ENCODE results near the gene MON1A.

Gene MON1A

GRCh38 chr3:49939858-49940666 is 10.5 kb upstream of the MON1A start, which contains the start of gene RBM6 (continued):
- TF ChIP-seq, protein P1, sequence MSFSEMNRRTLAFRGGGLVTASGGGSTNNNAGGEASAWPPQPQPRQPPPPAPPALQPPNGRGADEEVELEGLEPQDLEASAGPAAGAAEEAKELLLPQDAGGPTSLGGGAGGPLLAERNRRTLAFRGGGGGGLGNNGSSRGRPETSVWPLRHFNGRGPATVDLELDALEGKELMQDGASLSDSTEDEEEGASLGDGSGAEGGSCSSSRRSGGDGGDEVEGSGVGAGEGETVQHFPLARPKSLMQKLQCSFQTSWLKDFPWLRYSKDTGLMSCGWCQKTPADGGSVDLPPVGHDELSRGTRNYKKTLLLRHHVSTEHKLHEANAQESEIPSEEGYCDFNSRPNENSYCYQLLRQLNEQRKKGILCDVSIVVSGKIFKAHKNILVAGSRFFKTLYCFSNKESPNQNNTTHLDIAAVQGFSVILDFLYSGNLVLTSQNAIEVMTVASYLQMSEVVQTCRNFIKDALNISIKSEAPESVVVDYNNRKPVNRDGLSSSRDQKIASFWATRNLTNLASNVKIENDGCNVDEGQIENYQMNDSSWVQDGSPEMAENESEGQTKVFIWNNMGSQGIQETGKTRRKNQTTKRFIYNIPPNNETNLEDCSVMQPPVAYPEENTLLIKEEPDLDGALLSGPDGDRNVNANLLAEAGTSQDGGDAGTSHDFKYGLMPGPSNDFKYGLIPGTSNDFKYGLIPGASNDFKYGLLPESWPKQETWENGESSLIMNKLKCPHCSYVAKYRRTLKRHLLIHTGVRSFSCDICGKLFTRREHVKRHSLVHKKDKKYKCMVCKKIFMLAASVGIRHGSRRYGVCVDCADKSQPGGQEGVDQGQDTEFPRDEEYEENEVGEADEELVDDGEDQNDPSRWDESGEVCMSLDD (tag by site-specific recombination; IDR thresholded peaks at IDR 0.05), result no peak
- TF ChIP-seq, protein P2, sequence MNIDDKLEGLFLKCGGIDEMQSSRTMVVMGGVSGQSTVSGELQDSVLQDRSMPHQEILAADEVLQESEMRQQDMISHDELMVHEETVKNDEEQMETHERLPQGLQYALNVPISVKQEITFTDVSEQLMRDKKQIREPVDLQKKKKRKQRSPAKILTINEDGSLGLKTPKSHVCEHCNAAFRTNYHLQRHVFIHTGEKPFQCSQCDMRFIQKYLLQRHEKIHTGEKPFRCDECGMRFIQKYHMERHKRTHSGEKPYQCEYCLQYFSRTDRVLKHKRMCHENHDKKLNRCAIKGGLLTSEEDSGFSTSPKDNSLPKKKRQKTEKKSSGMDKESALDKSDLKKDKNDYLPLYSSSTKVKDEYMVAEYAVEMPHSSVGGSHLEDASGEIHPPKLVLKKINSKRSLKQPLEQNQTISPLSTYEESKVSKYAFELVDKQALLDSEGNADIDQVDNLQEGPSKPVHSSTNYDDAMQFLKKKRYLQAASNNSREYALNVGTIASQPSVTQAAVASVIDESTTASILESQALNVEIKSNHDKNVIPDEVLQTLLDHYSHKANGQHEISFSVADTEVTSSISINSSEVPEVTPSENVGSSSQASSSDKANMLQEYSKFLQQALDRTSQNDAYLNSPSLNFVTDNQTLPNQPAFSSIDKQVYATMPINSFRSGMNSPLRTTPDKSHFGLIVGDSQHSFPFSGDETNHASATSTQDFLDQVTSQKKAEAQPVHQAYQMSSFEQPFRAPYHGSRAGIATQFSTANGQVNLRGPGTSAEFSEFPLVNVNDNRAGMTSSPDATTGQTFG (tag by site-specific recombination; IDR thresholded peaks at IDR 0.05; ENCODE audit: borderline replicate concordance), result no peak
- TF ChIP-seq ZBTB8A (tag by site-specific recombination; IDR thresholded peaks at IDR 0.05) (peak; percentile 57), ZNF341 (tag by site-specific recombination; IDR thresholded peaks at IDR 0.05; ENCODE audit: low read depth) (peak; percentile 90), ZNF692 (tag by site-specific recombination; IDR thresholded peaks at IDR 0.05) (peak; percentile 82), ZNF398 (tag by site-specific recombination; IDR thresholded peaks at IDR 0.05) (peak; percentile 24; the same call in 1 of the 2 replicates), ZNF561 (tag by site-specific recombination; IDR thresholded peaks at IDR 0.05; ENCODE audit: borderline replicate concordance) (peak; percentile 83), ZNF792 (tag by site-specific recombination; IDR thresholded peaks at IDR 0.05) (0 out of 2 replicates have a peak, but pooled peaks have one; percentile 50), ZNF629 (tag by site-specific recombination; IDR thresholded peaks at IDR 0.05) (peak; percentile 58), ZNF174 (tag by site-specific recombination; IDR thresholded peaks at IDR 0.05) (no peak), ZNF623 (tag by site-specific recombination; IDR thresholded peaks at IDR 0.05) (no peak), ZNF600 (tag by site-specific recombination; IDR thresholded peaks at IDR 0.05) (peak; percentile 91), ZBTB20 (tag by site-specific recombination; IDR thresholded peaks at IDR 0.05) (peak; percentile 98), MYNN (tag by site-specific recombination; IDR thresholded peaks at IDR 0.05; ENCODE audit: borderline replicate concordance) (no peak), KLF7 (tag by site-specific recombination; IDR thresholded peaks at IDR 0.05; ENCODE audit: borderline replicate concordance) (peak; percentile 64; the same call in 1 of the 2 replicates), ZNF274 (IDR thresholded peaks at IDR 0.05; ENCODE audit: low read length) (no peak), ZNF274 (tag by site-specific recombination; IDR thresholded peaks at IDR 0.05; ENCODE audit: borderline replicate concordance) (no peak), ZNF221 (tag by site-specific recombination; IDR thresholded peaks at IDR 0.05; ENCODE audit: borderline replicate concordance) (no peak), ZNF670 (tag by site-specific recombination; IDR thresholded peaks at IDR 0.05; ENCODE audit: low read depth) (no peak), ZEB2 (tag by site-specific recombination; IDR thresholded peaks at IDR 0.05) (peak; percentile 95), ZIC2 (tag by site-specific recombination; IDR thresholded peaks at IDR 0.05) (peak; percentile 52), ZNF610 (tag by site-specific recombination; IDR thresholded peaks at IDR 0.05; ENCODE audit: borderline replicate concordance) (peak; percentile 85), ZBTB17 (tag by site-specific recombination; IDR thresholded peaks at IDR 0.05) (peak; percentile 84), FEZF1 (tag by site-specific recombination; IDR thresholded peaks at IDR 0.05) (no peak), ZNF146 (tag by site-specific recombination; IDR thresholded peaks at IDR 0.05) (0 out of 2 replicates have a peak, but pooled peaks have one; percentile 11), ZNF548 (tag by site-specific recombination; IDR thresholded peaks at IDR 0.05) (no peak)
- TF ChIP-seq, protein P3, sequence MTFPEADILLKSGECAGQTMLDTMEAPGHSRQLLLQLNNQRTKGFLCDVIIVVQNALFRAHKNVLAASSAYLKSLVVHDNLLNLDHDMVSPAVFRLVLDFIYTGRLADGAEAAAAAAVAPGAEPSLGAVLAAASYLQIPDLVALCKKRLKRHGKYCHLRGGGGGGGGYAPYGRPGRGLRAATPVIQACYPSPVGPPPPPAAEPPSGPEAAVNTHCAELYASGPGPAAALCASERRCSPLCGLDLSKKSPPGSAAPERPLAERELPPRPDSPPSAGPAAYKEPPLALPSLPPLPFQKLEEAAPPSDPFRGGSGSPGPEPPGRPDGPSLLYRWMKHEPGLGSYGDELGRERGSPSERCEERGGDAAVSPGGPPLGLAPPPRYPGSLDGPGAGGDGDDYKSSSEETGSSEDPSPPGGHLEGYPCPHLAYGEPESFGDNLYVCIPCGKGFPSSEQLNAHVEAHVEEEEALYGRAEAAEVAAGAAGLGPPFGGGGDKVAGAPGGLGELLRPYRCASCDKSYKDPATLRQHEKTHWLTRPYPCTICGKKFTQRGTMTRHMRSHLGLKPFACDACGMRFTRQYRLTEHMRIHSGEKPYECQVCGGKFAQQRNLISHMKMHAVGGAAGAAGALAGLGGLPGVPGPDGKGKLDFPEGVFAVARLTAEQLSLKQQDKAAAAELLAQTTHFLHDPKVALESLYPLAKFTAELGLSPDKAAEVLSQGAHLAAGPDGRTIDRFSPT (tag by site-specific recombination; IDR thresholded peaks at IDR 0.05), result no peak
- TF ChIP-seq, protein P4, sequence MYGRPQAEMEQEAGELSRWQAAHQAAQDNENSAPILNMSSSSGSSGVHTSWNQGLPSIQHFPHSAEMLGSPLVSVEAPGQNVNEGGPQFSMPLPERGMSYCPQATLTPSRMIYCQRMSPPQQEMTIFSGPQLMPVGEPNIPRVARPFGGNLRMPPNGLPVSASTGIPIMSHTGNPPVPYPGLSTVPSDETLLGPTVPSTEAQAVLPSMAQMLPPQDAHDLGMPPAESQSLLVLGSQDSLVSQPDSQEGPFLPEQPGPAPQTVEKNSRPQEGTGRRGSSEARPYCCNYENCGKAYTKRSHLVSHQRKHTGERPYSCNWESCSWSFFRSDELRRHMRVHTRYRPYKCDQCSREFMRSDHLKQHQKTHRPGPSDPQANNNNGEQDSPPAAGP (tag by site-specific recombination; IDR thresholded peaks at IDR 0.05), result peak; percentile 66; the same call in 1 of the 2 replicates
